ENCODE measurements around the gene CMTR1.

GRCh38 chr6:37480951-37481534 is 48.0 kb downstream of the CMTR1 start:
- no peak for TF ChIP-seq CTCF (IDR thresholded peaks at IDR 0.05; ENCODE audit: insufficient read depth, low read length)
- no peak for TF ChIP-seq POLR2AphosphoS5 (IDR thresholded peaks at IDR 0.05; ENCODE audit: low read depth)
- TF ChIP-seq GABPA (IDR thresholded peaks at IDR 0.05; ENCODE audit: low read depth): no peak
